ENCODE results near the gene IQCM.

IQCM gene

GRCh38 chr4:149443537-149443936 is 372.1 kb downstream of the IQCM start:
- Histone ChIP-seq H3K9ac (ENCODE audit: low read length) (no peak overlapping the region), H3K4ac (ENCODE audit: low read depth in 1 of 2, low read length in 2 of 2) (no peak overlapping the region), H3K4me1 (ENCODE audit: control insufficient read depth, insufficient read depth, low read depth, low read length) (no peaks in the 10 kb centered on the region), H3K27ac (ENCODE audit: low read length, poor library complexity, severe bottlenecking) (no peak overlapping the region), H2BK15ac (ENCODE audit: low read depth, poor library complexity, severe bottlenecking) (no peak overlapping the region), H2BK12ac (ENCODE audit: low read length in 2 of 2) (no peak overlapping the region), H2BK5ac (ENCODE audit: low read depth, low read length, poor library complexity, severe bottlenecking) (no peak overlapping the region), H3K23ac (ENCODE audit: low read length in 2 of 2) (no peak overlapping the region), H3K18ac (ENCODE audit: low read depth in 1 of 2, low read length in 2 of 2) (no peak overlapping the region), H3K4me2 (ENCODE audit: low read length, poor library complexity, severe bottlenecking) (no peak overlapping the region), H3K79me1 (replicated peaks; ENCODE audit: low read length, poor library complexity, severe bottlenecking) (no peaks in the 10 kb centered on the region), H2AK5ac (ENCODE audit: low read length, severe bottlenecking) (no peak overlapping the region), H3K36me3 (ENCODE audit: control insufficient read depth in 1 of 2, insufficient read depth in 2 of 2, low read depth in 1 of 2, low read length in 2 of 2) (no peaks in the 10 kb centered on the region), H3K9me3 (ENCODE audit: control insufficient read depth, low read length) (no peaks in the 10 kb centered on the region), H3K14ac (ENCODE audit: low read length in 2 of 2) (no peak overlapping the region), H2BK120ac (ENCODE audit: low read depth, low read length) (no peak overlapping the region), H4K91ac (ENCODE audit: low read length) (no peak overlapping the region), H3K4me3 (ENCODE audit: insufficient read depth in 1 of 2, low read depth in 1 of 2, low read length in 2 of 2) (no peak overlapping the region), H3K27me3 (ENCODE audit: control insufficient read depth in 1 of 2, insufficient read depth in 1 of 2, low read length in 2 of 2) (no peaks in the 10 kb centered on the region), H4K8ac (ENCODE audit: low read length) (no peak overlapping the region), H2AFZ (ENCODE audit: low read depth, low read length) (no peak overlapping the region)
- no CpG with 5 or more reads among the region's 2 CpGs for WGBS
- no peak for DNase-seq

GRCh38 chr4:149441338-149441737 is 374.3 kb downstream of the IQCM start:
- Histone ChIP-seq H3K4me2 (ENCODE audit: low read length, poor library complexity, severe bottlenecking) (no peak overlapping the region), H3K4me1 (ENCODE audit: control insufficient read depth, insufficient read depth, low read depth, low read length) (no peaks in the 10 kb centered on the region), H3K36me3 (ENCODE audit: control insufficient read depth in 1 of 2, insufficient read depth in 2 of 2, low read depth in 1 of 2, low read length in 2 of 2) (no peaks in the 10 kb centered on the region), H3K79me1 (replicated peaks; ENCODE audit: low read length, poor library complexity, severe bottlenecking) (no peaks in the 10 kb centered on the region), H2BK15ac (ENCODE audit: low read depth, poor library complexity, severe bottlenecking) (no peak overlapping the region), H2BK12ac (ENCODE audit: low read length in 2 of 2) (no peak overlapping the region), H3K9me3 (ENCODE audit: control insufficient read depth, low read length) (no peaks in the 10 kb centered on the region), H2AK5ac (ENCODE audit: low read length, severe bottlenecking) (no peak overlapping the region), H3K27me3 (ENCODE audit: control insufficient read depth in 1 of 2, insufficient read depth in 1 of 2, low read length in 2 of 2) (no peaks in the 10 kb centered on the region), H2BK5ac (ENCODE audit: low read depth, low read length, poor library complexity, severe bottlenecking) (no peak overlapping the region), H4K91ac (ENCODE audit: low read length) (no peak overlapping the region), H3K18ac (ENCODE audit: low read depth in 1 of 2, low read length in 2 of 2) (no peak overlapping the region), H2AFZ (ENCODE audit: low read depth, low read length) (no peak overlapping the region), H3K4ac (ENCODE audit: low read depth in 1 of 2, low read length in 2 of 2) (no peak overlapping the region), H2BK120ac (ENCODE audit: low read depth, low read length) (no peak overlapping the region), H3K23ac (ENCODE audit: low read length in 2 of 2) (no peak overlapping the region), H3K14ac (ENCODE audit: low read length in 2 of 2) (no peak overlapping the region), H3K27ac (ENCODE audit: low read length, poor library complexity, severe bottlenecking) (no peak overlapping the region), H4K8ac (ENCODE audit: low read length) (no peak overlapping the region), H3K9ac (ENCODE audit: low read length) (no peak overlapping the region), H3K4me3 (ENCODE audit: insufficient read depth in 1 of 2, low read depth in 1 of 2, low read length in 2 of 2) (no peak overlapping the region)
- WGBS: no CpG with 5 or more reads among the region's 1 CpG
- peak; percentile 20 for DNase-seq

GRCh38 chr4:149426461-149426860 is 389.2 kb downstream of the IQCM start:
- no peak for DNase-seq
- WGBS: 100% methylated on average over 1 of the region's 1 CpG
- no peak overlapping the region for H3K27ac ChIP-seq (ENCODE audit: low read length, poor library complexity, severe bottlenecking)
- no peak overlapping the region for H2AK5ac ChIP-seq (ENCODE audit: low read length, severe bottlenecking)
- no peaks in the 10 kb centered on the region for H3K4me1 ChIP-seq (ENCODE audit: control insufficient read depth, insufficient read depth, low read depth, low read length)
- no peak overlapping the region for H3K4me2 ChIP-seq (ENCODE audit: low read length, poor library complexity, severe bottlenecking)
- H3K27me3 ChIP-seq (ENCODE audit: control insufficient read depth in 1 of 2, insufficient read depth in 1 of 2, low read length in 2 of 2): no peaks in the 10 kb centered on the region
- no peak overlapping the region for H2AFZ ChIP-seq (ENCODE audit: low read depth, low read length)
- H2BK120ac ChIP-seq (ENCODE audit: low read depth, low read length): no peak overlapping the region
- no peak overlapping the region for H3K23ac ChIP-seq (ENCODE audit: low read length in 2 of 2)
- H3K36me3 ChIP-seq (ENCODE audit: control insufficient read depth in 1 of 2, insufficient read depth in 2 of 2, low read depth in 1 of 2, low read length in 2 of 2): no peaks in the 10 kb centered on the region
- H3K18ac ChIP-seq (ENCODE audit: low read depth in 1 of 2, low read length in 2 of 2): no peak overlapping the region
- H4K91ac ChIP-seq (ENCODE audit: low read length): no peak overlapping the region
- no peak overlapping the region for H3K9ac ChIP-seq (ENCODE audit: low read length)
- no peak overlapping the region for H2BK15ac ChIP-seq (ENCODE audit: low read depth, poor library complexity, severe bottlenecking)
- H3K4ac ChIP-seq (ENCODE audit: low read depth in 1 of 2, low read length in 2 of 2): no peak overlapping the region
- H3K4me3 ChIP-seq (ENCODE audit: insufficient read depth in 1 of 2, low read depth in 1 of 2, low read length in 2 of 2): no peak overlapping the region
- no peak overlapping the region for H4K8ac ChIP-seq (ENCODE audit: low read length)
- H3K9me3 ChIP-seq (ENCODE audit: control insufficient read depth, low read length): peaks cover 3% of the 10 kb centered on the region
- H3K79me1 ChIP-seq (replicated peaks; ENCODE audit: low read length, poor library complexity, severe bottlenecking): no peaks in the 10 kb centered on the region
- no peak overlapping the region for H2BK12ac ChIP-seq (ENCODE audit: low read length in 2 of 2)
- H3K14ac ChIP-seq (ENCODE audit: low read length in 2 of 2): no peak overlapping the region
- no peak overlapping the region for H2BK5ac ChIP-seq (ENCODE audit: low read depth, low read length, poor library complexity, severe bottlenecking)

GRCh38 chr4:149409555-149409962 is 406.1 kb downstream of the IQCM start:
- no peak for DNase-seq
- H3K14ac ChIP-seq (ENCODE audit: low read length in 2 of 2): no peak overlapping the region
- peak overlapping the region in 1 of 2 experiments; percentile 1 for H2BK12ac ChIP-seq (ENCODE audit: low read length in 2 of 2)
- H3K36me3 ChIP-seq (ENCODE audit: control insufficient read depth in 1 of 2, insufficient read depth in 2 of 2, low read depth in 1 of 2, low read length in 2 of 2): no peaks in the 10 kb centered on the region
- no peak overlapping the region for H3K23ac ChIP-seq (ENCODE audit: low read length in 2 of 2)
- H4K8ac ChIP-seq (ENCODE audit: low read length): no peak overlapping the region
- no peaks in the 10 kb centered on the region for H3K4me1 ChIP-seq (ENCODE audit: control insufficient read depth, insufficient read depth, low read depth, low read length)
- H2BK120ac ChIP-seq (ENCODE audit: low read depth, low read length): no peak overlapping the region
- peak overlapping the region in 1 of 2 experiments; percentile 44 for H3K4me3 ChIP-seq (ENCODE audit: insufficient read depth in 1 of 2, low read depth in 1 of 2, low read length in 2 of 2)
- H2AK5ac ChIP-seq (ENCODE audit: low read length, severe bottlenecking): no peak overlapping the region
- H3K79me1 ChIP-seq (replicated peaks; ENCODE audit: low read length, poor library complexity, severe bottlenecking): no peaks in the 10 kb centered on the region
- H2BK15ac ChIP-seq (ENCODE audit: low read depth, poor library complexity, severe bottlenecking): no peak overlapping the region
- H2BK5ac ChIP-seq (ENCODE audit: low read depth, low read length, poor library complexity, severe bottlenecking): no peak overlapping the region
- H3K4ac ChIP-seq (ENCODE audit: low read depth in 1 of 2, low read length in 2 of 2): no peak overlapping the region
- no peak overlapping the region for H3K4me2 ChIP-seq (ENCODE audit: low read length, poor library complexity, severe bottlenecking)
- H3K27me3 ChIP-seq (ENCODE audit: control insufficient read depth in 1 of 2, insufficient read depth in 1 of 2, low read length in 2 of 2): no peaks in the 10 kb centered on the region
- peak overlapping the region; percentile 4 for H3K27ac ChIP-seq (ENCODE audit: low read length, poor library complexity, severe bottlenecking)
- peak overlapping the region; percentile 84 for H3K9ac ChIP-seq (ENCODE audit: low read length)
- 74% methylated on average over 3 of the region's 3 CpGs for WGBS
- no peak overlapping the region for H3K18ac ChIP-seq (ENCODE audit: low read depth in 1 of 2, low read length in 2 of 2)
- H3K9me3 ChIP-seq (ENCODE audit: control insufficient read depth, low read length): no peaks in the 10 kb centered on the region
- H4K91ac ChIP-seq (ENCODE audit: low read length): no peak overlapping the region
- no peak overlapping the region for H2AFZ ChIP-seq (ENCODE audit: low read depth, low read length)
